Glutamatergic neuron (in vitro differentiated cells): ENCODE data around the gene TMEM98. TPM values are rescaled to one million over a fixed set of nuclear protein-coding genes. Genes with fewer than 3 reads are reported as not detected.

Experiments used
- DNase-seq: peaks from one replicate; pipeline ENCODE4 v3.0.0; 2022
- H3K27ac Mint-ChIP-seq: one replicate; pipeline ENCODE4 v1.8.0; 2020; ENCODE audit warnings: mild to moderate bottlenecking, mixed read lengths, inconsistent platforms; ENCODE audit not compliant: unreplicated experiment
- H3K27me3 Mint-ChIP-seq: one replicate; pipeline ENCODE4 v1.8.0; 2020; ENCODE audit warnings: mild to moderate bottlenecking, moderate library complexity, mixed read lengths, inconsistent platforms; ENCODE audit not compliant: unreplicated experiment
- H3K36me3 Mint-ChIP-seq: one replicate; pipeline ENCODE4 v1.8.0; 2020; ENCODE audit warnings: mild to moderate bottlenecking, mixed read lengths, inconsistent platforms; ENCODE audit not compliant: unreplicated experiment
- H3K4me1 Mint-ChIP-seq: one replicate; pipeline ENCODE4 v1.8.0; 2020; ENCODE audit warnings: mild to moderate bottlenecking, low read depth, mixed read lengths, inconsistent platforms; ENCODE audit not compliant: unreplicated experiment
- H3K4me3 Mint-ChIP-seq: one replicate; pipeline ENCODE4 v1.8.0; 2020; ENCODE audit warnings: mild to moderate bottlenecking, mixed read lengths, inconsistent platforms; ENCODE audit not compliant: unreplicated experiment
- H3K9me3 Mint-ChIP-seq: one replicate; pipeline ENCODE4 v1.8.0; 2020; ENCODE audit warnings: mild to moderate bottlenecking, moderate library complexity, mixed read lengths, inconsistent platforms; ENCODE audit not compliant: unreplicated experiment
- total RNA-seq: library from RNA; stranded (reverse); fragmentation: NEBNext Ultra II Directional; extraction: Animal tissue kit (Norgen Biotek cat#: 25700); gene quantifications from one replicate; pipeline ENCODE4 v1.2.1, GENCODE V29; 2021; ENCODE audit not compliant: unreplicated experiment
- TF ChIP-seq, protein P1 (sequence below): fragments of 200-600 bp; sonication (generic); IDR thresholded peaks from one replicate; pipeline ENCODE4 v1.5.0; 2021; ENCODE audit not compliant: partially characterized antibody, unreplicated experiment

The TMEM98 gene
- total RNA-seq, 1 donor from 2014 or later = 62.3 TPM

DNA sequence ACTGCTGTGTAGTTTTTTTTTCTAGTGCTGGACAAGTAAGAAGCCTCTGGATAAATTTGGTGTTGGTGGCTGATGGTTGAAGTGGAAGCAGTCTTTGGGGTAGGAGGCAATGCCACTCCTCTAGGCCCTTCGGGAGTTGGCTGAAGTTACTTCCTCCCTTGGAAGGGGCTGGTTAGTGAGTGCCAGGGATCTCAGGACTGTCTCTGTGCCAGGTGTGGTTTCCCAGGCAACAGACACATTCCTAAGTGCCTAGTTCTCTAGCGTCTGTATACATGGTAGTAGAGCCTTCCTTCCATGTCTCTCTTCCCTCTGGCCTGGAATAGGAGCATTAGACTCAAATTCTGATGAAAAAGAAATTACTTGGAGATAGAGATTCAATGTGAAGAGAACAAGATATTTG lies 15.3 kb downstream of the TMEM98 start:
- H3K4me3 Mint-ChIP-seq = no peak overlapping the region
- DNase-seq = no peak
- H3K9me3 Mint-ChIP-seq = no peaks in the 10 kb centered on the region
- TF ChIP-seq, protein P1, sequence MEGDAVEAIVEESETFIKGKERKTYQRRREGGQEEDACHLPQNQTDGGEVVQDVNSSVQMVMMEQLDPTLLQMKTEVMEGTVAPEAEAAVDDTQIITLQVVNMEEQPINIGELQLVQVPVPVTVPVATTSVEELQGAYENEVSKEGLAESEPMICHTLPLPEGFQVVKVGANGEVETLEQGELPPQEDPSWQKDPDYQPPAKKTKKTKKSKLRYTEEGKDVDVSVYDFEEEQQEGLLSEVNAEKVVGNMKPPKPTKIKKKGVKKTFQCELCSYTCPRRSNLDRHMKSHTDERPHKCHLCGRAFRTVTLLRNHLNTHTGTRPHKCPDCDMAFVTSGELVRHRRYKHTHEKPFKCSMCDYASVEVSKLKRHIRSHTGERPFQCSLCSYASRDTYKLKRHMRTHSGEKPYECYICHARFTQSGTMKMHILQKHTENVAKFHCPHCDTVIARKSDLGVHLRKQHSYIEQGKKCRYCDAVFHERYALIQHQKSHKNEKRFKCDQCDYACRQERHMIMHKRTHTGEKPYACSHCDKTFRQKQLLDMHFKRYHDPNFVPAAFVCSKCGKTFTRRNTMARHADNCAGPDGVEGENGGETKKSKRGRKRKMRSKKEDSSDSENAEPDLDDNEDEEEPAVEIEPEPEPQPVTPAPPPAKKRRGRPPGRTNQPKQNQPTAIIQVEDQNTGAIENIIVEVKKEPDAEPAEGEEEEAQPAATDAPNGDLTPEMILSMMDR = no peak
- no peaks in the 10 kb centered on the region for H3K36me3 Mint-ChIP-seq
- H3K27ac Mint-ChIP-seq = no peak overlapping the region
- H3K27me3 Mint-ChIP-seq = peaks cover 3% of the 10 kb centered on the region
- no peaks in the 10 kb centered on the region for H3K4me1 Mint-ChIP-seq

DNA sequence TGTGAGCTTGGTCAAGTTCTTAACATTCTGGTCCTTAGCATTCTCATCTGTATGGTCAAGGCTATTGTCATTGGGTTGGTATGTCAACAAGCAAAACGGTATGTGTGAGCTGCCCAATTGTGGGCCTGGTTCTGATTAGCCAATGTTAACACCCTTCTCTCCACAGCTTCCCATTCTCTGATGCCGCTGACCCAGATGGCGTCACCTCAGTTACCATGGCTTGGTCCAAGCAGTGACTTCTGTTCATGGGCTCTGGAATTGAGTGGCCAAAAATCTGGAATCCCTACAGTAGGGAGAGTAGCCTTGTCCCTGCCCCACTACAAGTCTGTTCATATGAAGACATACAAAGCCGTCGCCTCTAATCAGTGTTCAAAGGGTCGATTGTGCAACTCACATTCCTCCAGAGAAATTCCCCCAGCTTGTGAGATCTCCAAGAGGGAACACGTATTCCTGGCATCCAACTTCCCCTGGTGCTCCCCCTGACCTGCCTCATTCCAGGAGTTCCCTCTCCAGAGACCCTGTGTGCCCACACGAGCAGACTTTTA lies 15.8 kb downstream of the TMEM98 start:
- no peak for DNase-seq
- H3K4me1 Mint-ChIP-seq = no peaks in the 10 kb centered on the region
- H3K9me3 Mint-ChIP-seq = no peaks in the 10 kb centered on the region
- no peak overlapping the region for H3K27ac Mint-ChIP-seq
- no peaks in the 10 kb centered on the region for H3K36me3 Mint-ChIP-seq
- peaks cover 3% of the 10 kb centered on the region for H3K27me3 Mint-ChIP-seq
- TF ChIP-seq, protein P1 = no peak
- H3K4me3 Mint-ChIP-seq = no peak overlapping the region

DNA sequence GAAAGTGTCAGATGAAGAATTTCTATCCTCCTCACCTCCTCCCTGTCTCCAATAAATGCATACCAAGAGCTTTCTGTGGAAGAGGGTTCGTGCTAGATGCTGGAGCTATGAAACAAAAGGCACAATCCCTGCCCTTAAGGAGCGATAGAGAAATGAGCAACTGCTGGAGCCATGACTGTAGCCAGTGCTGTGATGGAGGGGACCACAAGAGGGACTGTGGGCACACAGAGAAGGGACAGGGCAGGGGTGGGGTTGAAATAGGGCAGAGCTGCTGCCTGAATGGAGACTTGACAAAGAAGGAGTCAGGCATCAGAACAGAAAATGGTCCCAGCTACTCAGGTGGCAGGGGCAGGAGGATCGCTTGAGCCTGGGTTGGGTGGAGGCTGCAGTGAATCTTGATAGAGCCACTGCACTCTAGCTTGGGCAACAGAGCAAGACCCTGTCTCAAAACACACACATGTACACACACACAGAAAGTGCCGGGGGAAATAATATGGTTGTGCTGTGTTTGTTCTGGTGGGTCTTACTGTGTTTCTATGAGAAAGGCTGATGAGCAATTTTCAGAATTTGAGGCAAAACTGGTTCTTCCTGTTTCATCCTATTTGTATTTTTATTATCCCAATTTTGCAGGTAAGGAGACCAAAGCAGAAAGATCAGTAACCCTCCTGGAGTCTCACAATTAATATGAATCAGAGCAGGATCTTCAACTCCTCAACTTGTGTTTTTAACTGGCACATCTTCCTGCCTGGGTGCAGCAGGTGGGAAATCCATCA lies 16.5 kb downstream of the TMEM98 start:
- no peaks in the 10 kb centered on the region for H3K9me3 Mint-ChIP-seq
- DNase-seq = no peak
- TF ChIP-seq, protein P1 = no peak
- H3K4me3 Mint-ChIP-seq = no peak overlapping the region
- H3K27me3 Mint-ChIP-seq = peaks cover 2% of the 10 kb centered on the region
- no peak overlapping the region for H3K27ac Mint-ChIP-seq
- no peaks in the 10 kb centered on the region for H3K36me3 Mint-ChIP-seq
- H3K4me1 Mint-ChIP-seq = no peaks in the 10 kb centered on the region

DNA sequence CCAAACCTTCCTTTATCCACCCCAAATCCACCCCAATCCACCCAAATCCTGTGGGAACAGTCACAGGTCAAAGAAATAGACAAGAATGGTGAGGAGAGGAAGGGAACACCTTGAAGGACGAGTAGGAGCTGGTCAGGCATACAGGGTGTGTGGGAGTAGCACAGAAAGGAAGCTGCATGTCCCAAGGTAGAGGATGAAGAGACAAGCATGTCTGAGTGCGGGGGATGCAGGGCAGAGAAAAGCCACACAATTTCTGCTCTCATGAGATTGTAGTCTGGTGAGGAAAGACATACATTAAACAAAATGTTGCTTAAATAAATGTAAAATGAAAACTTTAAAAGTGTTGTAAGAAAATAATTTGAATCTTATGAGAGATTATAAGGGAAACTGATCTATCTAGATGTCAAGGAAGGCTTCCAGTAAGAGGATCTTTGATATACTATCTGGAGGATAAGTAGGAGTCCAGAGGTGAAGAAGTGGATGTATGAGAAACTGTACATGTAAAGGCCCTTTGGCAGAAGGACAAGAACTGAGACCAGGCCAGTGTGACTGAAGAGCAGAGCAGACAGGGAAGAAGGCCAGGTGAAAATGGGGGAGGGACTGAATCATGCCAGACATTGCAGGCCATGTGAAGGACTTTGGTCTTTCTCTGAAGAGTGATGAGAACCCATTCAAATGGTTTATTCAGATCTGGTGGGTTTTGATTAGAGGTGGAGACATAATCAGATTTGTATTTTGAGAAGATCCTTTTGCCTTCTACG lies 18.6 kb downstream of the TMEM98 start:
- H3K27me3 Mint-ChIP-seq = peaks cover 2% of the 10 kb centered on the region
- H3K9me3 Mint-ChIP-seq = no peaks in the 10 kb centered on the region
- DNase-seq = no peak
- no peak overlapping the region for H3K27ac Mint-ChIP-seq
- no peak overlapping the region for H3K4me3 Mint-ChIP-seq
- TF ChIP-seq, protein P1 = no peak
- no peaks in the 10 kb centered on the region for H3K36me3 Mint-ChIP-seq
- no peaks in the 10 kb centered on the region for H3K4me1 Mint-ChIP-seq
